K562 (cell line): ENCODE measurements around the gene ANO2. TPM values are rescaled to one million over a fixed set of nuclear protein-coding genes. Genes with fewer than 3 reads are reported as not detected.

Experiments used
- ATAC-seq: fragments of 200-7000 bp; cut with Tn5 transposase; 3 replicates; pipeline ENCODE4 v1.9.1; 2020; ENCODE audit warnings: moderate library complexity
- BruUV-seq: library from RNA; stranded (reverse); fragments of 400-500 nt; replicated peaks from 2 replicates; lab custom pipeline; 2021; lab: Mats Ljungman, UMichigan
- CTCF ChIA-PET: fragments of 300-600 bp; formaldehyde crosslinking; extraction: SDS; loops from one replicate; lab custom pipeline; 2021; ENCODE audit warnings: low intra/inter-chr PET ratio; lab: Yijun Ruan, JAX
- POLR2A ChIA-PET: fragments of 300-600, 350-650 bp; sonication (Branson Sonifier 250); formaldehyde crosslinking; extraction: SDS; loops from one replicate; lab custom pipeline; 2021; ENCODE audit warnings: antibody characterized with exemption, inconsistent platforms; lab: Yijun Ruan, JAX
- DNase-seq, 4 experiments: peaks; one replicate each; pipeline versions ENCODE4 v3.0.0 to v3.0.0-alpha.2; 2011 to 2018; ENCODE audit warnings: low spot score in 3 of 4, mixed read lengths in 3 of 4; ENCODE audit errors: extremely low read depth in 1 of 4
- FAIRE-seq: peaks from 2 replicates; lab custom pipeline; 2011; peaks lifted over from hg19 to GRCh38; lab: Jason Lieb, UNC
- H2AFZ ChIP-seq: 2 replicates; pipeline ENCODE4 v1.6.0; 2011; ENCODE audit warnings: low read depth, low read length, control low read depth, inconsistent platforms
- H3K27ac ChIP-seq: fragments of 200-600 bp; 3 replicates; pipeline ENCODE4 v1.8.0; 2011; ENCODE audit warnings: low read depth, mild to moderate bottlenecking, control low read depth, inconsistent platforms, low read length, moderate library complexity, mixed read lengths; ENCODE audit errors: extremely low read depth
- H3K27me3 ChIP-seq, 2 experiments: fragments of 300-600 bp in 1 of 2; 2 replicates in 1 of 2; 3 replicates in 1 of 2; pipeline versions ENCODE4 v1.6.0 to v1.8.0; 2011; ENCODE audit warnings: inconsistent platforms in 2 of 2, low read length in 2 of 2, mild to moderate bottlenecking in 1 of 2, mixed read lengths in 1 of 2, moderate library complexity in 1 of 2; ENCODE audit not compliant: control insufficient read depth in 2 of 2, insufficient read depth in 2 of 2
- H3K36me3 ChIP-seq: fragments of 300-600 bp; 3 replicates; pipeline ENCODE4 v1.8.0; 2011; ENCODE audit warnings: mild to moderate bottlenecking, low read length, inconsistent platforms; ENCODE audit not compliant: control insufficient read depth, insufficient read depth
- H3K4me1 ChIP-seq, 2 experiments: fragments of 200-600 bp in 1 of 2; replicated peaks in 1 of 2; 2 replicates in 1 of 2; 3 replicates in 1 of 2; pipeline versions ENCODE4 v1.5.1 to v1.8.0; 2011; ENCODE audit warnings: inconsistent platforms in 2 of 2, low read length in 2 of 2, mild to moderate bottlenecking in 1 of 2, mixed read lengths in 1 of 2, moderate library complexity in 1 of 2; ENCODE audit not compliant: control insufficient read depth in 2 of 2, insufficient read depth in 2 of 2
- H3K4me2 ChIP-seq: 2 replicates; pipeline ENCODE4 v1.6.1; 2011; ENCODE audit warnings: low read length, control low read depth, inconsistent platforms, mixed read lengths; ENCODE audit not compliant: insufficient read depth
- H3K4me3 ChIP-seq: fragments of 200-600 bp; sonication (generic), shearing (Covaris generic); 2 replicates; pipeline ENCODE4 v1.5.1; 2016; ENCODE audit warnings: control low read depth, inconsistent platforms
- H3K79me2 ChIP-seq: fragments of 200-600 bp; 3 replicates; pipeline ENCODE4 v1.8.0; 2011; ENCODE audit warnings: low read length, inconsistent platforms; ENCODE audit not compliant: control insufficient read depth, insufficient read depth
- H3K9ac ChIP-seq, 2 experiments: 2 replicates each; pipeline versions ENCODE4 v1.6.0 to v1.6.1; 2011; ENCODE audit warnings: low read depth in 2 of 2, low read length in 2 of 2, control low read depth in 1 of 2, inconsistent platforms in 1 of 2, mild to moderate bottlenecking in 1 of 2, mixed read lengths in 1 of 2; ENCODE audit not compliant: insufficient read depth in 1 of 2
- H3K9me1 ChIP-seq: one replicate; pipeline ENCODE4 v1.6.0; 2011; ENCODE audit warnings: inconsistent platforms, mild to moderate bottlenecking, low read length, moderate library complexity; ENCODE audit not compliant: control insufficient read depth, insufficient read depth
- H3K9me3 ChIP-seq: replicated peaks from 2 replicates; pipeline ENCODE4 v1.5.1; 2011; ENCODE audit warnings: low read depth, low read length, inconsistent platforms; ENCODE audit not compliant: control insufficient read depth, insufficient read depth
- H4K20me1 ChIP-seq: replicated peaks from 2 replicates; pipeline ENCODE4 v1.6.1; 2011; ENCODE audit warnings: low read length, inconsistent platforms, mixed read lengths; ENCODE audit not compliant: control insufficient read depth, insufficient read depth
- COPS2 ChIP-seq: fragments of 450-650 bp; conservative IDR thresholded peaks from 2 replicates; pipeline ENCODE4 v1.6.1; 2016; ENCODE audit warnings: mild to moderate bottlenecking, moderate library complexity
- FOS ChIP-seq: IDR thresholded peaks from 3 replicates; pipeline ENCODE4 v1.6.1; 2011; ENCODE audit not compliant: insufficient read length; ENCODE audit errors: extremely low read depth
- FOXA1 ChIP-seq: fragments of 450-650 bp; IDR thresholded peaks from 2 replicates; pipeline ENCODE4 v1.6.1; 2016; ENCODE audit warnings: mild to moderate bottlenecking, borderline replicate concordance
- FOXK1 ChIP-seq: sonication (generic); formaldehyde crosslinking; IDR thresholded peaks from 2 replicates; pipeline ENCODE4 v1.8.0; 2022; ENCODE audit warnings: missing genetic modification reagents, mild to moderate bottlenecking, borderline replicate concordance
- GABPB1 ChIP-seq: sonication (generic); formaldehyde crosslinking; IDR thresholded peaks from 2 replicates; pipeline ENCODE4 v1.8.0; 2022; ENCODE audit warnings: mild to moderate bottlenecking, missing genetic modification reagents
- HDAC2 ChIP-seq: fragments of 450-650 bp; IDR thresholded peaks from 2 replicates; pipeline ENCODE4 v1.6.1; 2016; ENCODE audit warnings: mild to moderate bottlenecking
- HNRNPUL1 ChIP-seq: fragments of 200-400 bp; formaldehyde crosslinking; IDR thresholded peaks from 2 replicates; pipeline ENCODE4 v1.6.1; 2017; ENCODE audit warnings: low read length
- KAT7 ChIP-seq: sonication (generic); formaldehyde crosslinking; IDR thresholded peaks from 2 replicates; pipeline ENCODE4 v1.8.0; 2022; ENCODE audit warnings: missing genetic modification reagents, mild to moderate bottlenecking, borderline replicate concordance
- MXI1 ChIP-seq: IDR thresholded peaks from 2 replicates; pipeline ENCODE4 v1.6.1; 2011; ENCODE audit warnings: low read depth, mild to moderate bottlenecking, improper control_type of control experiment, low read length
- POLR3G ChIP-seq: IDR thresholded peaks from 2 replicates; pipeline ENCODE4 v1.6.1; 2011; ENCODE audit not compliant: insufficient read length, insufficient replicate concordance; ENCODE audit errors: extremely low read depth
- RBFOX2 ChIP-seq: fragments of 200-400 bp; formaldehyde crosslinking; IDR thresholded peaks from 2 replicates; pipeline ENCODE4 v1.6.1; 2017; ENCODE audit warnings: low read depth, mild to moderate bottlenecking, low read length, moderate library complexity
- RFX7 ChIP-seq: fragments of 250-450 bp; sonication (Bioruptor Pico); IDR thresholded peaks from 2 replicates; pipeline ENCODE4 v1.5.1; 2021; ENCODE audit warnings: mild to moderate bottlenecking
- SMAD3 ChIP-seq: fragments of 450-650 bp; formaldehyde crosslinking; conservative IDR thresholded peaks from 2 replicates; pipeline ENCODE4 v1.4.0; 2020; ENCODE audit warnings: mild to moderate bottlenecking
- ZNF197 ChIP-seq: fragments of 200-800 bp; sonication (Bioruptor generic); IDR thresholded peaks from 2 replicates; pipeline ENCODE4 v1.6.1; 2016; ENCODE audit warnings: low read depth, missing genetic modification characterization, missing compliant biosample characterization
- ZNF436 ChIP-seq: fragments of 250-450, 450-650 bp; sonication (Bioruptor Pico); formaldehyde crosslinking; IDR thresholded peaks from 2 replicates; pipeline ENCODE4 v1.7.0; 2020; ENCODE audit warnings: mild to moderate bottlenecking
- ZNF511 ChIP-seq: sonication (generic); formaldehyde crosslinking; IDR thresholded peaks from 2 replicates; pipeline ENCODE4 v1.8.0; 2022; ENCODE audit warnings: mild to moderate bottlenecking, missing genetic modification reagents
- WGBS: fragments of 100-300 bp; shearing (Covaris generic); methylation state at CpG from one replicate; pipeline ENCODE4 v1.1.6; 2016; ENCODE audit warnings: low coverage, mixed read lengths; ENCODE audit not compliant: insufficient coverage; ENCODE audit errors: missing lambda C conversion rate; 5-methylcytosine and 5-hydroxymethylcytosine counted together
- in situ Hi-C: fragments of 300-500 bp; cut with MboI; formaldehyde crosslinking; loops from 4 replicates; pipeline ENCODE4 v1.15.0; 2018; ENCODE audit warnings: inconsistent platforms, mixed read lengths
- intact Hi-C: fragments of 100-400 bp; cut with micrococcal nuclease; formaldehyde crosslinking; loops from 2 replicates; pipeline ENCODE4 v1.14.2; 2022
- polyA plus RNA-seq, 8 experiments: library from polyadenylated mRNA; depleted of rRNA in 4 of 8; stranded (reverse) in 5 of 8; unstranded in 3 of 8; fragments of >200 nt; fragmentation: Nextera tagmentation in 2 of 8; fragmentation: Illumina TruSeq in 1 of 8; extraction: Ambion mirVana in 2 of 8; extraction: Trizol in 1 of 8; gene quantifications; 2 replicates each; pipeline versions ENCODE4 v1.2.1 to v1.2.3, GENCODE V29; 2011 to 2014; ENCODE audit warnings: inconsistent platforms in 1 of 8, missing spikeins in 1 of 8
- total RNA-seq, 7 experiments: library from RNA; depleted of rRNA in 6 of 7; stranded (reverse); fragments of >200 nt in 6 of 7; fragmentation: Illumina TruSeq in 2 of 7; extraction: Trizol in 2 of 7; gene quantifications; 2 replicates each; pipeline versions ENCODE4 v1.2.1 to v1.2.3, GENCODE V29; 2011 to 2021; ENCODE audit warnings: low replicate concordance in 1 of 7
- TF ChIP-seq, protein P1 (sequence below): sonication (generic); formaldehyde crosslinking; IDR thresholded peaks from 2 replicates; pipeline ENCODE4 v1.8.0; 2022; ENCODE audit warnings: mild to moderate bottlenecking, low read depth, missing genetic modification reagents

The ANO2 gene
- total and polyA plus RNA-seq, 9 of the 15 experiments (the other 6 are each of a cell fraction or from before 2014, with no cell fraction given) = 0.64 TPM; not detected in 8

GRCh38 chr12:5921027-5921909 lies 23.8 kb downstream of the ANO2 start (continued):
- TF ChIP-seq POLR3G (no peak), MXI1 (no peak), COPS2 (no peak), RFX7 (CRISPR knock-in tag) (no peak), ZNF511 (CRISPR knock-in tag) (no peak), KAT7 (CRISPR knock-in tag) (no peak), HNRNPUL1 (no peak), FOXA1 (no peak)

DNA sequence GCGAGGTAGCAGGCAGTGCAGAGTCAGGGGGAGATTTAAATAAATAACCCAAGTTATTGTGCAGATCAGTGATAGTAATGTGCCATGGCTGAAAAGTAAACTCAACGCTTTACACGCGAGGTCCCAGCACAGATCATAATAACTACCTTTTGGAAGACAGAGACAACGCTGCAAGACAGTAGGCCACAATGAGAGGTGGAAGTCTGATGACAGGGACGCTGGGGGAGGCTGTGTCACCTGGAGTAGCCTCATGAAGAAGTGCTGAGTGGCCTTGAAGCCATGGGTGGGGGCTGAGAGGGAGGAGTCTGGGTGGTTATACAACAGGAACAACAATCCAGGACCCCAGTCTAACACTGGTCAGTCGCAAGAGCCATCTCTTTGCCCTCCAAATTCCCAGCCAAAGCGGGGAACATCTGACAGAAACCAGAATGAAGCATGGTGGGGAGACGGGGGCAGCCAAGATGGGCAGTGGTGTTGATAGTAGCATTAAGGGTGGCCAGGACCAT lies 28.2 kb downstream of the ANO2 start:
- no peak for FAIRE-seq
- WGBS = 2% methylated on average over 7 of the region's 9 CpGs
- Histone ChIP-seq H2AFZ (no peak overlapping the region), H3K9me3 (no peaks in the 10 kb centered on the region), H4K20me1 (no peaks in the 10 kb centered on the region), H3K9me1 (no peaks in the 10 kb centered on the region), H3K4me2 (no peak overlapping the region), H3K27me3 (peaks cover 0 to 27% of the 10 kb centered on the region in 2 experiments; a peak in 3 of 5 replicates), H3K9ac (no peak overlapping the region), H3K79me2 (no peaks in the 10 kb centered on the region), H3K4me3 (no peak overlapping the region), H3K4me1 (no peaks in the 10 kb centered on the region), H3K27ac (no peak overlapping the region), H3K36me3 (no peaks in the 10 kb centered on the region)
- POLR2A ChIA-PET = no interaction called here
- DNase-seq = no peak
- CTCF ChIA-PET = no interaction called here
- intact Hi-C loops (no loop called here), in situ Hi-C loops (no loop called here)
- no TSS peak for BruUV-seq
- ATAC-seq = no peak
- TF ChIP-seq, protein P1, sequence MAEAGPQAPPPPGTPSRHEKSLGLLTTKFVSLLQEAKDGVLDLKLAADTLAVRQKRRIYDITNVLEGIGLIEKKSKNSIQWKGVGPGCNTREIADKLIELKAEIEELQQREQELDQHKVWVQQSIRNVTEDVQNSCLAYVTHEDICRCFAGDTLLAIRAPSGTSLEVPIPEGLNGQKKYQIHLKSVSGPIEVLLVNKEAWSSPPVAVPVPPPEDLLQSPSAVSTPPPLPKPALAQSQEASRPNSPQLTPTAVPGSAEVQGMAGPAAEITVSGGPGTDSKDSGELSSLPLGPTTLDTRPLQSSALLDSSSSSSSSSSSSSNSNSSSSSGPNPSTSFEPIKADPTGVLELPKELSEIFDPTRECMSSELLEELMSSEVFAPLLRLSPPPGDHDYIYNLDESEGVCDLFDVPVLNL (CRISPR knock-in tag) = no peak
- TF ChIP-seq ZNF197 = no peak
- no peak for TF ChIP-seq FOXK1 (CRISPR knock-in tag)
- no peak for TF ChIP-seq RBFOX2
- TF ChIP-seq ZNF436 (CRISPR knock-in tag) = no peak
- TF ChIP-seq SMAD3 = no peak
- no peak for TF ChIP-seq HDAC2
- no peak for TF ChIP-seq FOS
- TF ChIP-seq GABPB1 (CRISPR knock-in tag) = no peak
